K562 treated with DMSO at 1 percent for 4 hours (cell line): ENCODE data around the gene DYSF. TPM values are rescaled to one million over a fixed set of nuclear protein-coding genes. Genes with fewer than 3 reads are reported as not detected.

Experiments
- total RNA-seq: library from RNA; unstranded; fragments of 300-600 nt; gene quantifications from 2 replicates; pipeline ENCODE4 v1.2.3, GENCODE V29; 2022; ENCODE audit not compliant: insufficient read depth

Gene DYSF
- 0.90 and 0.95 TPM in 2 replicates for total RNA-seq

GRCh38 chr2:71453404-71454220, at the start of gene DYSF:
DYSF (plus strand) TSS chr2:71453561.

Other genes starting within 250 kb of the DYSF start
- 0.42 and 0.51 TPM in 2 replicates for gene PAIP2B, start 226.5 kb upstream of the DYSF start, total RNA-seq
- gene ZNF638, start 121.8 kb upstream of the DYSF start, total RNA-seq, result 55.7 and 65.7 TPM in 2 replicates